Measurements from ENCODE around the gene SUN2.

GRCh38 chr22:38784035-38784434 lies 28.2 kb upstream of the SUN2 start:
- TF ChIP-seq CTCF (IDR thresholded peaks at IDR 0.05) (no peak), EZH2 (IDR thresholded peaks at IDR 0.05; ENCODE audit: borderline replicate concordance, insufficient read depth, low read depth, low read length, poor library complexity, severe bottlenecking) (no peak)

Measured in B cell (primary cell).